Measurements from ENCODE around the gene GFM2. TPM values are rescaled to one million over a fixed set of nuclear protein-coding genes. Genes with fewer than 3 reads are reported as not detected.
"Not testable (repeated sequence)": the region's sequence is repeated elsewhere in the genome, so short reads cannot be mapped to it uniquely, and the experiment has no call there.

The GFM2 gene
- total RNA-seq, 1 donor from 2014 or later, result 25.1 TPM

- Mint-ChIP-seq H3K4me3 (ENCODE audit: unreplicated experiment) (no peak overlapping the region), H3K27me3 (ENCODE audit: unreplicated experiment) (no peaks in the 10 kb centered on the region), H3K9me3 (ENCODE audit: unreplicated experiment) (no peaks in the 10 kb centered on the region), H3K4me1 (ENCODE audit: unreplicated experiment) (peaks cover 25% of the 10 kb centered on the region), H3K27ac (ENCODE audit: unreplicated experiment) (no peak overlapping the region), H3K36me3 (ENCODE audit: low read depth, unreplicated experiment) (peaks cover 5% of the 10 kb centered on the region)
- no peak for DNase-seq (ENCODE audit: low spot score)
- no peak for TF ChIP-seq CTCF (IDR thresholded peaks at IDR 0.05; ENCODE audit: unreplicated experiment)
Observed at GRCh38 chr5:74763504-74763903, 3.4 kb downstream of the GFM2 start.

GRCh38 chr5:74762599-74762998 lies 4.3 kb downstream of the GFM2 start:
- Mint-ChIP-seq H3K27me3 (ENCODE audit: unreplicated experiment) (no peaks in the 10 kb centered on the region), H3K36me3 (ENCODE audit: low read depth, unreplicated experiment) (peaks cover 8% of the 10 kb centered on the region), H3K27ac (ENCODE audit: unreplicated experiment) (no peak overlapping the region), H3K4me3 (ENCODE audit: unreplicated experiment) (no peak overlapping the region), H3K9me3 (ENCODE audit: unreplicated experiment) (no peaks in the 10 kb centered on the region), H3K4me1 (ENCODE audit: unreplicated experiment) (peaks cover 19% of the 10 kb centered on the region)
- TF ChIP-seq CTCF (IDR thresholded peaks at IDR 0.05; ENCODE audit: unreplicated experiment), result no peak
- DNase-seq (ENCODE audit: low spot score), result no peak

- Mint-ChIP-seq H3K27ac (ENCODE audit: unreplicated experiment) (no peak overlapping the region), H3K27me3 (ENCODE audit: unreplicated experiment) (no peaks in the 10 kb centered on the region), H3K4me1 (ENCODE audit: unreplicated experiment) (peaks cover 8% of the 10 kb centered on the region), H3K36me3 (ENCODE audit: low read depth, unreplicated experiment) (peaks cover 9% of the 10 kb centered on the region), H3K9me3 (ENCODE audit: unreplicated experiment) (no peaks in the 10 kb centered on the region), H3K4me3 (ENCODE audit: unreplicated experiment) (no peak overlapping the region)
- no peak for DNase-seq (ENCODE audit: low spot score)
- TF ChIP-seq CTCF (IDR thresholded peaks at IDR 0.05; ENCODE audit: unreplicated experiment), result no peak
Observed at GRCh38 chr5:74761241-74761640, 5.7 kb downstream of the GFM2 start.

GRCh38 chr5:74748742-74749141 lies 18.2 kb downstream of the GFM2 start:
- H3K4me3 Mint-ChIP-seq (ENCODE audit: unreplicated experiment); H3K36me3 Mint-ChIP-seq (ENCODE audit: low read depth, unreplicated experiment); H3K9me3 Mint-ChIP-seq (ENCODE audit: unreplicated experiment); H3K4me1 Mint-ChIP-seq (ENCODE audit: unreplicated experiment); H3K27me3 Mint-ChIP-seq (ENCODE audit: unreplicated experiment); H3K27ac Mint-ChIP-seq (ENCODE audit: unreplicated experiment); DNase-seq (ENCODE audit: low spot score): not testable (repeated sequence)

- H3K27me3 Mint-ChIP-seq (ENCODE audit: unreplicated experiment), result no peaks in the 10 kb centered on the region
- H3K4me1 Mint-ChIP-seq (ENCODE audit: unreplicated experiment), result no peaks in the 10 kb centered on the region
- H3K36me3 Mint-ChIP-seq (ENCODE audit: low read depth, unreplicated experiment), result peaks cover 3% of the 10 kb centered on the region
- no peak overlapping the region for H3K27ac Mint-ChIP-seq (ENCODE audit: unreplicated experiment)
- DNase-seq (ENCODE audit: low spot score), result no peak
- no peak for TF ChIP-seq CTCF (IDR thresholded peaks at IDR 0.05; ENCODE audit: unreplicated experiment)
- H3K4me3 Mint-ChIP-seq (ENCODE audit: unreplicated experiment), result no peak overlapping the region
- no peaks in the 10 kb centered on the region for H3K9me3 Mint-ChIP-seq (ENCODE audit: unreplicated experiment)
Observed at GRCh38 chr5:74738406-74738805, 28.5 kb downstream of the GFM2 start.

GRCh38 chr5:74736759-74737158 lies 30.2 kb downstream of the GFM2 start:
- Mint-ChIP-seq H3K27me3 (ENCODE audit: unreplicated experiment) (no peaks in the 10 kb centered on the region), H3K36me3 (ENCODE audit: low read depth, unreplicated experiment) (peaks cover 3% of the 10 kb centered on the region), H3K9me3 (ENCODE audit: unreplicated experiment) (no peaks in the 10 kb centered on the region), H3K27ac (ENCODE audit: unreplicated experiment) (no peak overlapping the region), H3K4me3 (ENCODE audit: unreplicated experiment) (no peak overlapping the region), H3K4me1 (ENCODE audit: unreplicated experiment) (no peaks in the 10 kb centered on the region)
- no peak for TF ChIP-seq CTCF (IDR thresholded peaks at IDR 0.05; ENCODE audit: unreplicated experiment)
- DNase-seq (ENCODE audit: low spot score), result no peak

Measured in endothelial cell (in vitro differentiated cells).